ENCODE measurements around the gene RHOH.

The RHOH gene

DNA sequence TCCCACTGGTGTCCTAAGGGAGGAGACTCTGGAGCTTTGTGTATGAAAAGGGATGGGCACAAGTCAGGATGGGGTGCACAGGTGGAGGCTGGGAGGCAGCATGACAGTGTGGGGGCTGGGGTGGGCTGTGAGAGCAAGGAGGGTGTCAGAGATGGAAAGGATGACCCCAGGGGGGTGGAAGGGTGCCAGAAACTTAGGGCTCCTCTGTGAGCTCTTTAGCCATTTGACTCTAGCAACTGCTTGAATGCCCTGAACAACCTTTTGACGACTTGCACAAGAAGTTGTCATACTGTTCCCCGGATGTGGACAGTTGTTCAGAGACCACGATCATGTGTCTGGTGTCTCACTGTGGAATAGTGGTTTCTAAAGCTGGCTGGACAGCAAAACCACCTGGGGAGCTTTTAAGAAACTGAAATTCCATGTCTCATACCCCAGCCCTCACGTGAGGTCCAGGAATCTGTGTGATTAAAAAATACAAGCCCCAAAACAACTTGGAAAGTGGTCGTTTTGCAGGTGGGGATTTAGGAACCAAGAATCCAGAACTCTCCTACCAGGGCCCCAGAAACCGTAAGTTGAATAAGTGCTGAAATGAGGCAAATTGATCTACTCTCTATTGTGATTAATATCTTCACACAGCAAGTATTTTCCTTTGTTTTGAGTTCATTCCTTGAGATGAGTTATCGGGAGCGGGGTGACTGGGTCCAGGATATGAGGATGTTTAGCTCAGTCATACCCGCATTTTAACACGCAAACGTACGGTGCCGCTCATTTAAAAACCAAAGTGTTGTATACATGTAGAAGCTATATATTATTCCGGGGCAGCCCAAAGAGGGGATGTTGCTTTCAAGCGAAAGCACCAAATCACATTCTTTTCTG, 3.4 kb downstream of the RHOH start:
- no peaks in the 10 kb centered on the region for H3K9me2 ChIP-seq (ENCODE audit: low read depth, low read length)
- peak overlapping the region; percentile 86 for H3K4me2 ChIP-seq (ENCODE audit: low read length)
- H3K36me3 ChIP-seq (ENCODE audit: insufficient read depth, low read length): peaks cover 93% of the 10 kb centered on the region
- TF ChIP-seq EZH2 (IDR thresholded peaks at IDR 0.05; ENCODE audit: borderline replicate concordance, low read length): no peak
- TF ChIP-seq, protein P1, sequence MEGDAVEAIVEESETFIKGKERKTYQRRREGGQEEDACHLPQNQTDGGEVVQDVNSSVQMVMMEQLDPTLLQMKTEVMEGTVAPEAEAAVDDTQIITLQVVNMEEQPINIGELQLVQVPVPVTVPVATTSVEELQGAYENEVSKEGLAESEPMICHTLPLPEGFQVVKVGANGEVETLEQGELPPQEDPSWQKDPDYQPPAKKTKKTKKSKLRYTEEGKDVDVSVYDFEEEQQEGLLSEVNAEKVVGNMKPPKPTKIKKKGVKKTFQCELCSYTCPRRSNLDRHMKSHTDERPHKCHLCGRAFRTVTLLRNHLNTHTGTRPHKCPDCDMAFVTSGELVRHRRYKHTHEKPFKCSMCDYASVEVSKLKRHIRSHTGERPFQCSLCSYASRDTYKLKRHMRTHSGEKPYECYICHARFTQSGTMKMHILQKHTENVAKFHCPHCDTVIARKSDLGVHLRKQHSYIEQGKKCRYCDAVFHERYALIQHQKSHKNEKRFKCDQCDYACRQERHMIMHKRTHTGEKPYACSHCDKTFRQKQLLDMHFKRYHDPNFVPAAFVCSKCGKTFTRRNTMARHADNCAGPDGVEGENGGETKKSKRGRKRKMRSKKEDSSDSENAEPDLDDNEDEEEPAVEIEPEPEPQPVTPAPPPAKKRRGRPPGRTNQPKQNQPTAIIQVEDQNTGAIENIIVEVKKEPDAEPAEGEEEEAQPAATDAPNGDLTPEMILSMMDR (IDR thresholded peaks at IDR 0.05; ENCODE audit: low read length): no peak
- H3K4me1 ChIP-seq (ENCODE audit: insufficient read depth, low read length, severe bottlenecking): peaks cover 60% of the 10 kb centered on the region
- peak overlapping the region; percentile 99 for H3K9ac ChIP-seq (ENCODE audit: low read length)
- peak overlapping the region; percentile 100 for H3K27ac ChIP-seq (ENCODE audit: low read depth, low read length, poor library complexity, severe bottlenecking)
- H3K4me3 ChIP-seq (ENCODE audit: low read depth, low read length, poor library complexity, severe bottlenecking): peak overlapping the region; percentile 82
- peaks cover 100% of the 10 kb centered on the region for H3K79me2 ChIP-seq (ENCODE audit: insufficient read depth, low read length)
- H3K9me3 ChIP-seq (ENCODE audit: low read length): no peaks in the 10 kb centered on the region
- no peaks in the 10 kb centered on the region for H4K20me1 ChIP-seq (ENCODE audit: insufficient read depth, low read length)
- H2AFZ ChIP-seq (ENCODE audit: low read length): no peak overlapping the region
- H3K27me3 ChIP-seq (ENCODE audit: insufficient read depth, low read length): no peaks in the 10 kb centered on the region
- H3F3A ChIP-seq (ENCODE audit: insufficient read depth, low read length): peaks cover 3% of the 10 kb centered on the region; the same call in 1 of the 2 replicates

DNA sequence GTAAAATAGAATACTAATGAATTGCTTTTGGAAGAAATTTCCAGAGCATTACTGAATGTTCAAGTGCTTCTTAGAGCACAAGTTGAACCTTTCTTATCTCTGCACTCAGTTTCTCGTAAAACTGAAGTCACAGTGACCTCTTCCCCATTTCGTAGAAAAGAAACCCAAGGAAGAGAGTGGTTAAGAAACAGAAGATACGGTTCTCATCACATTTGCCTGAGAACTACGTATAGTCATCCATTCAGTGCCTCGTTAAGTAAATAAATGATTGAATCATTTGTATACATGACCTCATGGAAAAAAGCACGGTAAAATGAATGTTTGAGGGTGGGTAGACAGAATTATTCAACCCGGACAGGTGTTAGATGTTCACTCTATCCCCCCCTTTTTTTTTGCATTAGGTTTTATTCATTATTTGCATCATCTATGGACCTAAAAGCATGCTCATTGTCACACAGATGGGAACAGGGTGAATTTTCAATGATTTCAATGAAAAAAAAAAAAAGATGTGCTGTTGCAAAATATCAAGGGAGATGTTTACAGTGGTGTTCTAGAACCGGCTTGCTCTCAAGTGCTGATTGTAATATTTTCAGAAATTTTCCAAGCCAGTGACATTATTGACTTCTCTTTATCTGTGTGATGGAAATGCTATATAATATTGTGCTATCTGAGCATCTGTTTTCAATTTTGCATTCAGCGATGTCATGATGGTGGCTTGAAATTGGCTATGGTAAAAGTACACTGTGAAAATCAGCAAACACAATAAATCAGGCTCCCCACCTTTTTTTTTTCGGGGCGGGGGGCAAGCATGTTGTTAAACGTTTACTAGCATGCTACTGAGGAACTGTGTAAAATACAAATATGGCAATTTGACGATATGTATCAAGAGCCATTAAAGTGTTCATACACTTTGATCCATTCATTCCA, 4.3 kb downstream of the RHOH start:
- Histone ChIP-seq H3K9ac (ENCODE audit: low read length) (peak overlapping the region; percentile 99), H3K36me3 (ENCODE audit: insufficient read depth, low read length) (peaks cover 93% of the 10 kb centered on the region), H2AFZ (ENCODE audit: low read length) (no peak overlapping the region), H3K4me3 (ENCODE audit: low read depth, low read length, poor library complexity, severe bottlenecking) (peak overlapping the region; percentile 82), H3F3A (ENCODE audit: insufficient read depth, low read length) (peaks cover 3% of the 10 kb centered on the region; the same call in 1 of the 2 replicates), H3K4me2 (ENCODE audit: low read length) (peak overlapping the region; percentile 86), H4K20me1 (ENCODE audit: insufficient read depth, low read length) (no peaks in the 10 kb centered on the region), H3K4me1 (ENCODE audit: insufficient read depth, low read length, severe bottlenecking) (peaks cover 60% of the 10 kb centered on the region), H3K9me2 (ENCODE audit: low read depth, low read length) (no peaks in the 10 kb centered on the region), H3K79me2 (ENCODE audit: insufficient read depth, low read length) (peaks cover 100% of the 10 kb centered on the region), H3K27me3 (ENCODE audit: insufficient read depth, low read length) (no peaks in the 10 kb centered on the region), H3K9me3 (ENCODE audit: low read length) (no peaks in the 10 kb centered on the region), H3K27ac (ENCODE audit: low read depth, low read length, poor library complexity, severe bottlenecking) (peak overlapping the region; percentile 100)
- TF ChIP-seq, protein P1 (IDR thresholded peaks at IDR 0.05; ENCODE audit: low read length): no peak
- TF ChIP-seq EZH2 (IDR thresholded peaks at IDR 0.05; ENCODE audit: borderline replicate concordance, low read length): no peak

DNA sequence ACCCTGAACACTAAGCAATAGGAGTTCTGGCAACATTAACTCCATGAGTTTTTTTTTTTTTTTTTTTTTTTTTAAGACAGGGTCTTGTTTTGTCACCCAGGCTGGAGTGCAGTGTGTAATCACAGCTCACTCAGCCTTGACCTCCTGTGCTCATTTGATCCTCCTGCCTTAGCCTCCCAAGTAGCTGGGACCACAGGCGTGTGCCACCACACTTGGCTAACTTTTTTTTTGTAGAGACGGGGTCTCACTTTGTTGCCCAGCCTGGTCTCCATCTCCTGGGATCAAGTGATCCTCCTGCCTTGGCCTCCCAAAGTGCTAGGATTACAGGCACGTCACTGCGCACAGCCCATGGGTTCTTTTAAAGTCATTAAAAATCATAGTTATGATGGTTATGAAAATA, 5.1 kb downstream of the RHOH start:
- peak overlapping the region; percentile 99 for H3K9ac ChIP-seq (ENCODE audit: low read length)

More for the DNA sequence above, 5.1 kb downstream of the RHOH start:
- Histone ChIP-seq H3K9me2 (ENCODE audit: low read depth, low read length) (no peaks in the 10 kb centered on the region), H2AFZ (ENCODE audit: low read length) (no peak overlapping the region), H3K4me1 (ENCODE audit: insufficient read depth, low read length, severe bottlenecking) (peaks cover 65% of the 10 kb centered on the region), H3K79me2 (ENCODE audit: insufficient read depth, low read length) (peaks cover 100% of the 10 kb centered on the region), H4K20me1 (ENCODE audit: insufficient read depth, low read length) (no peaks in the 10 kb centered on the region), H3K27me3 (ENCODE audit: insufficient read depth, low read length) (no peaks in the 10 kb centered on the region), H3K9me3 (ENCODE audit: low read length) (no peaks in the 10 kb centered on the region), H3F3A (ENCODE audit: insufficient read depth, low read length) (peaks cover 3% of the 10 kb centered on the region; the same call in 1 of the 2 replicates), H3K4me3 (ENCODE audit: low read depth, low read length, poor library complexity, severe bottlenecking) (peak overlapping the region; percentile 82), H3K4me2 (ENCODE audit: low read length) (peak overlapping the region; percentile 86), H3K36me3 (ENCODE audit: insufficient read depth, low read length) (peaks cover 95% of the 10 kb centered on the region), H3K27ac (ENCODE audit: low read depth, low read length, poor library complexity, severe bottlenecking) (peak overlapping the region; percentile 100)
- no peak for TF ChIP-seq EZH2 (IDR thresholded peaks at IDR 0.05; ENCODE audit: borderline replicate concordance, low read length)
- TF ChIP-seq, protein P1 (IDR thresholded peaks at IDR 0.05; ENCODE audit: low read length): no peak
